MCF 10A (cell line): Measurements from ENCODE around the gene IFI44. TPM values are rescaled to one million over a fixed set of nuclear protein-coding genes. Genes with fewer than 3 reads are reported as not detected.

ENCODE experiments used
- BruUV-seq: library from RNA; stranded (reverse); fragments of 400-500 nt; replicated peaks from 2 replicates; lab custom pipeline; 2021; lab: Mats Ljungman, UMichigan
- CTCF ChIA-PET: fragments of 300-600 bp; sonication (Branson Sonifier 250); formaldehyde crosslinking; extraction: SDS; loops from one replicate; lab custom pipeline; 2021; ENCODE audit warnings: antibody characterized with exemption, inconsistent platforms; lab: Yijun Ruan, JAX
- POLR2A ChIA-PET: fragments of 300-600, 350-650 bp; sonication (Branson Sonifier 250); formaldehyde crosslinking; extraction: SDS; loops from one replicate; lab custom pipeline; 2020; ENCODE audit warnings: antibody characterized with exemption, inconsistent platforms; lab: Yijun Ruan, JAX
- DNase-seq: peaks from one replicate; pipeline ENCODE4 v3.0.0-alpha.2; 2018; ENCODE audit not compliant: unreplicated experiment
- H3K27ac Mint-ChIP-seq: one replicate; pipeline ENCODE4 v1.8.0; 2022; ENCODE audit warnings: mild to moderate bottlenecking, low read depth, mixed read lengths; ENCODE audit not compliant: unreplicated experiment
- H3K27me3 Mint-ChIP-seq: one replicate; pipeline ENCODE4 v1.8.0; 2022; ENCODE audit warnings: mixed read lengths; ENCODE audit not compliant: insufficient read depth, unreplicated experiment
- H3K36me3 Mint-ChIP-seq: one replicate; pipeline ENCODE4 v1.8.0; 2022; ENCODE audit warnings: mild to moderate bottlenecking, moderate library complexity, mixed read lengths; ENCODE audit not compliant: insufficient read depth, unreplicated experiment
- H3K4me1 Mint-ChIP-seq: one replicate; pipeline ENCODE4 v1.8.0; 2022; ENCODE audit warnings: mixed read lengths; ENCODE audit not compliant: insufficient read depth, unreplicated experiment
- H3K4me3 Mint-ChIP-seq: one replicate; pipeline ENCODE4 v1.8.0; 2022; ENCODE audit warnings: mild to moderate bottlenecking, moderate library complexity, mixed read lengths; ENCODE audit not compliant: unreplicated experiment
- H3K9me3 Mint-ChIP-seq: one replicate; pipeline ENCODE4 v1.8.0; 2022; ENCODE audit warnings: mixed read lengths; ENCODE audit not compliant: unreplicated experiment
- intact Hi-C: fragments of 100-400 bp; cut with micrococcal nuclease; formaldehyde crosslinking; loops from 2 replicates; pipeline ENCODE4 v1.14.1; 2022
- total RNA-seq: library from RNA; stranded (reverse); gene quantifications from 2 replicates; pipeline ENCODE4 v1.2.3, GENCODE V29; 2022
- TF ChIP-seq, protein P1 (sequence below): fragments of 200-600 bp; IDR thresholded peaks from one replicate; pipeline ENCODE4 v1.8.0; 2022; ENCODE audit warnings: antibody characterized with exemption, mild to moderate bottlenecking; ENCODE audit not compliant: unreplicated experiment

Gene IFI44
- total RNA-seq, 1 experiment from 2014 or later, result 7.5 TPM

DNA sequence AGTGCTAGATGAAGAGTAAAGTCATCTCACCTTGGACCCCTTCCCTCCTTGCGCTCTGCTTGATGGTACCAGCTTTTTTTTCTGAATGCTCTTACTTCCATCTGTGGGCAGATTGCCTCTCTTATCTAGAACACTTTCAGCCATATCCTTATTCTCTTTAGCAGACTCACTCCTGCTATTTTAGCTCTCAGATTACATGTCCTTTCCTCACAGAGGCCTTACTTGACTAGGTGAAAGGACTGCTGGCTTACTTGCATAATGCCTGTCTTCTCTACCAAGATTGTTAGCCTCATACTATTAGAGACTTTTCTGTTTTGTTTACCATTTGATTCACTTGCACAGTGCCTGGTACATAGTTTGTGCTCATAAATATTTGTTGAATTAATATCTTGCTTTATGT lies 9.3 kb downstream of the IFI44 start:
- DNase-seq, result no peak
- POLR2A ChIA-PET, result interaction anchor here (0.7 kb wide), 1 partner anchor 544 kb away, joined by 3 read pairs; no protein-coding TSS in a partner anchor
- BruUV-seq, result no TSS peak
- Mint-ChIP-seq H3K4me1 (no peaks in the 10 kb centered on the region), H3K9me3 (no peaks in the 10 kb centered on the region), H3K27ac (no peak overlapping the region), H3K4me3 (no peak overlapping the region), H3K27me3 (no peaks in the 10 kb centered on the region), H3K36me3 (peaks cover 4% of the 10 kb centered on the region)
- TF ChIP-seq, protein P1, sequence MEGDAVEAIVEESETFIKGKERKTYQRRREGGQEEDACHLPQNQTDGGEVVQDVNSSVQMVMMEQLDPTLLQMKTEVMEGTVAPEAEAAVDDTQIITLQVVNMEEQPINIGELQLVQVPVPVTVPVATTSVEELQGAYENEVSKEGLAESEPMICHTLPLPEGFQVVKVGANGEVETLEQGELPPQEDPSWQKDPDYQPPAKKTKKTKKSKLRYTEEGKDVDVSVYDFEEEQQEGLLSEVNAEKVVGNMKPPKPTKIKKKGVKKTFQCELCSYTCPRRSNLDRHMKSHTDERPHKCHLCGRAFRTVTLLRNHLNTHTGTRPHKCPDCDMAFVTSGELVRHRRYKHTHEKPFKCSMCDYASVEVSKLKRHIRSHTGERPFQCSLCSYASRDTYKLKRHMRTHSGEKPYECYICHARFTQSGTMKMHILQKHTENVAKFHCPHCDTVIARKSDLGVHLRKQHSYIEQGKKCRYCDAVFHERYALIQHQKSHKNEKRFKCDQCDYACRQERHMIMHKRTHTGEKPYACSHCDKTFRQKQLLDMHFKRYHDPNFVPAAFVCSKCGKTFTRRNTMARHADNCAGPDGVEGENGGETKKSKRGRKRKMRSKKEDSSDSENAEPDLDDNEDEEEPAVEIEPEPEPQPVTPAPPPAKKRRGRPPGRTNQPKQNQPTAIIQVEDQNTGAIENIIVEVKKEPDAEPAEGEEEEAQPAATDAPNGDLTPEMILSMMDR, result no peak
- intact Hi-C loops, result no loop called here
- CTCF ChIA-PET, result interaction anchor here (0.7 kb wide), 1 partner anchor 127 kb away, joined by 4 read pairs; no protein-coding TSS in a partner anchor

GRCh38 chr1:78663923-78664322 lies 14.3 kb downstream of the IFI44 start:
- Mint-ChIP-seq H3K4me1 (no peaks in the 10 kb centered on the region), H3K9me3 (no peaks in the 10 kb centered on the region), H3K27me3 (no peaks in the 10 kb centered on the region), H3K36me3 (peaks cover 5% of the 10 kb centered on the region), H3K27ac (no peak overlapping the region), H3K4me3 (no peak overlapping the region)
- ChIA-PET CTCF (no interaction called here), POLR2A (no interaction called here)
- no peak for DNase-seq
- intact Hi-C loops, result no loop called here
- TF ChIP-seq, protein P1, result no peak
- no TSS peak for BruUV-seq

DNA sequence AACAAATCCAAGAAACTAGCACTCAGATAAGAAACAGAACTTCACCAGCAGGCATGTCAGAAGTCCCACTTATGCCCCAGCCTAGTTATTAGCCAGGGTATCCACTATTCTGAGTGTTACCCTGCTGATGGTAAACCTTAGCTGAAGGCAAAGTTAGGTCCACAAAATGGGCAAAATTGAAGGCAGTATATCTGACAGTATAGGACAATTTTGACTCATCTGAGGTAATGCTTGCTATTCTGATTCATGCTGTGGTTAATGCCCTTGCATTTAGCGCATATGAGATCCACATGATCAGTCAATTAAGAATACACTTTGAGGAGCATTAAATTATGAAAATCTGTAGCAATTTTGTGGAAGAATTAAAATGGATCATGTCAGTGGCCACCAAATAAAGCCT lies 15.1 kb downstream of the IFI44 start:
- BruUV-seq, result no TSS peak
- Mint-ChIP-seq H3K27ac (no peak overlapping the region), H3K4me1 (no peaks in the 10 kb centered on the region), H3K4me3 (no peak overlapping the region), H3K27me3 (no peaks in the 10 kb centered on the region), H3K9me3 (no peaks in the 10 kb centered on the region), H3K36me3 (peaks cover 5% of the 10 kb centered on the region)
- TF ChIP-seq, protein P1, result no peak
- DNase-seq, result no peak
- intact Hi-C loops, result no loop called here
- ChIA-PET CTCF (no interaction called here), POLR2A (no interaction called here)

GRCh38 chr1:78665809-78666208 lies 16.2 kb downstream of the IFI44 start:
- no TSS peak for BruUV-seq
- Mint-ChIP-seq H3K4me1 (no peaks in the 10 kb centered on the region), H3K27ac (no peak overlapping the region), H3K9me3 (no peaks in the 10 kb centered on the region), H3K36me3 (peaks cover 5% of the 10 kb centered on the region), H3K27me3 (no peaks in the 10 kb centered on the region), H3K4me3 (no peak overlapping the region)
- intact Hi-C loops, result no loop called here
- TF ChIP-seq, protein P1, result no peak
- DNase-seq, result no peak
- POLR2A ChIA-PET, result interaction anchor here (0.6 kb wide), 2 partner anchors 527 to 695 kb away, joined by 4 read pairs; no protein-coding TSS in a partner anchor
- CTCF ChIA-PET, result interaction anchor here (0.6 to 1.5 kb wide), 8 partner anchors 9 to 536 kb away, joined by 3 to 8 read pairs (median 4); partner anchors contain the start of gene IFI44L
